ENCODE measurements around the gene PGBD2. TPM values are rescaled to one million over a fixed set of nuclear protein-coding genes. Genes with fewer than 3 reads are reported as not detected.

PGBD2 gene
- total and polyA plus RNA-seq, 2 of the 13 experiments (the other 11 are each of a cell fraction or from before 2014, with no cell fraction given): 6.0 to 7.4 TPM

- TF ChIP-seq POGK (CRISPR knock-in tag; conservative IDR thresholded peaks at IDR 0.05) (peak; percentile 72), ZNF350 (CRISPR knock-in tag; IDR thresholded peaks at IDR 0.05; ENCODE audit: borderline replicate concordance, low read depth) (peak; percentile 92; the same call in 1 of the 2 replicates), ZFP36L2 (CRISPR knock-in tag; IDR thresholded peaks at IDR 0.05) (peak; percentile 16; the same call in 1 of the 2 replicates), CBX1 (IDR thresholded peaks at IDR 0.05; ENCODE audit: low read depth) (peak; percentile 10), NAIF1 (CRISPR knock-in tag; IDR thresholded peaks at IDR 0.05; ENCODE audit: borderline replicate concordance) (peak; percentile 46; the same call in 1 of the 2 replicates), TRAFD1 (CRISPR knock-in tag; IDR thresholded peaks at IDR 0.05; ENCODE audit: borderline replicate concordance) (no peak), ZNF609 (CRISPR knock-in tag; IDR thresholded peaks at IDR 0.05; ENCODE audit: borderline replicate concordance) (no peak), AHR (CRISPR knock-in tag; IDR thresholded peaks at IDR 0.05) (0 out of 2 replicates have a peak, but pooled peaks have one; percentile 24), NCOA1 (CRISPR knock-in tag; IDR thresholded peaks at IDR 0.05) (peak; percentile 75; the same call in 1 of the 2 replicates), ZSCAN29 (CRISPR knock-in tag; conservative IDR thresholded peaks at IDR 0.05) (no peak), KDM2A (CRISPR knock-in tag; IDR thresholded peaks at IDR 0.05; ENCODE audit: borderline replicate concordance, low read depth) (peak; percentile 94), KLF9 (CRISPR knock-in tag; IDR thresholded peaks at IDR 0.05; ENCODE audit: low read depth) (no peak; the same call in 1 of the 2 replicates), ZNF121 (CRISPR knock-in tag; IDR thresholded peaks at IDR 0.05) (peak; percentile 5; the same call in 1 of the 2 replicates), MXD1 (CRISPR knock-in tag; IDR thresholded peaks at IDR 0.05) (peak; percentile 82), PRDM4 (CRISPR knock-in tag; IDR thresholded peaks at IDR 0.05; ENCODE audit: borderline replicate concordance) (peak; percentile 82; the same call in 1 of the 2 replicates), MXI1 (IDR thresholded peaks at IDR 0.05; ENCODE audit: borderline replicate concordance, low read depth, low read length) (peak; percentile 14; the same call in 1 of the 3 replicates), HOXA3 (CRISPR knock-in tag; IDR thresholded peaks at IDR 0.05) (peak; percentile 61; the same call in 1 of the 2 replicates)
Measured at GRCh38 chr1:248873409-248873992, 32.5 kb upstream of the PGBD2 start (continued).

Data from HepG2 (cell line).